OCI-LY1 (cell line): Measurements from ENCODE around the gene MAPKBP1.
A peak's percentile ranks its signal among the peaks of the same experiment; 100 is the strongest.

ENCODE experiments used
- H2AFZ ChIP-seq: fragments of 200-600 bp; sonication (generic), shearing (Covaris generic); 2 replicates; pipeline ENCODE4 v1.6.0; 2014; ENCODE audit warnings: antibody characterized with exemption, mild to moderate bottlenecking, low read length
- H3F3A ChIP-seq: fragments of 200-600 bp; sonication (generic), shearing (Covaris generic); 2 replicates; pipeline ENCODE4 v1.6.0; 2014; ENCODE audit warnings: mild to moderate bottlenecking, antibody characterized with exemption, low read length, moderate library complexity; ENCODE audit not compliant: insufficient read depth
- H3K27ac ChIP-seq: fragments of 200-600 bp; sonication (generic); 2 replicates; pipeline ENCODE4 v1.5.1; 2014; ENCODE audit warnings: low read length, mixed run types, mild to moderate bottlenecking, low read depth; ENCODE audit not compliant: poor library complexity, severe bottlenecking
- H3K27me3 ChIP-seq: fragments of 200-600 bp; sonication (generic); 2 replicates; pipeline ENCODE4 v1.6.0; 2014; ENCODE audit warnings: antibody characterized with exemption, mild to moderate bottlenecking, low read length, moderate library complexity; ENCODE audit not compliant: insufficient read depth
- H3K36me3 ChIP-seq: fragments of 200-600 bp; sonication (generic); 2 replicates; pipeline ENCODE4 v1.6.1; 2014; ENCODE audit warnings: mild to moderate bottlenecking, antibody characterized with exemption, low read length, moderate library complexity, mixed read lengths; ENCODE audit not compliant: insufficient read depth
- H3K4me1 ChIP-seq: fragments of 200-600 bp; sonication (generic); 2 replicates; pipeline ENCODE4 v1.5.1; 2014; ENCODE audit warnings: mild to moderate bottlenecking, low read length, moderate library complexity; ENCODE audit not compliant: insufficient read depth, severe bottlenecking
- H3K4me2 ChIP-seq: fragments of 200-600 bp; sonication (generic), shearing (Covaris generic); 2 replicates; pipeline ENCODE4 v1.6.1; 2014; ENCODE audit warnings: low read length
- H3K4me3 ChIP-seq: fragments of 200-600 bp; sonication (generic); 2 replicates; pipeline ENCODE4 v1.5.1; 2014; ENCODE audit warnings: low read length, low read depth, mild to moderate bottlenecking, mixed read lengths; ENCODE audit not compliant: poor library complexity, severe bottlenecking
- H3K79me2 ChIP-seq: fragments of 200-600 bp; shearing (Covaris generic); 2 replicates; pipeline ENCODE4 v1.6.1; 2016; ENCODE audit warnings: mixed run types, low read length, mixed read lengths; ENCODE audit not compliant: insufficient read depth
- H3K9ac ChIP-seq: fragments of 200-600 bp; sonication (generic), shearing (Covaris generic); 2 replicates; pipeline ENCODE4 v1.6.1; 2014; ENCODE audit warnings: mild to moderate bottlenecking, low read length, mixed read lengths
- H3K9me2 ChIP-seq: fragments of 200-600 bp; sonication (generic), shearing (Covaris generic); 2 replicates; pipeline ENCODE4 v1.6.1; 2014; ENCODE audit warnings: low read depth, mild to moderate bottlenecking, low read length, mixed read lengths
- H3K9me3 ChIP-seq: fragments of 200-600 bp; shearing (Covaris generic); 2 replicates; pipeline ENCODE4 v1.6.1; 2014; ENCODE audit warnings: low read length, mixed read lengths
- H4K20me1 ChIP-seq: fragments of 200-600 bp; sonication (generic), shearing (Covaris generic); 2 replicates; pipeline ENCODE4 v1.6.0; 2016; ENCODE audit warnings: mild to moderate bottlenecking, low read length; ENCODE audit not compliant: insufficient read depth
- CTCF ChIP-seq: fragments of 200-600 bp; sonication (generic), shearing (Covaris generic); IDR thresholded peaks from 2 replicates; pipeline ENCODE4 v1.5.1; 2017; ENCODE audit warnings: mild to moderate bottlenecking, antibody characterized with exemption, low read length, moderate library complexity, mixed read lengths
- EZH2 ChIP-seq: fragments of 200-600 bp; sonication (generic), shearing (Covaris generic); IDR thresholded peaks from 2 replicates; pipeline ENCODE4 v1.8.0; 2017; ENCODE audit warnings: borderline replicate concordance, mixed run types, mild to moderate bottlenecking, antibody characterized with exemption, low read length, moderate library complexity, mixed read lengths

MAPKBP1 gene

GRCh38 chr15:41790756-41791546, 16.7 kb downstream of the MAPKBP1 start:
- Histone ChIP-seq H4K20me1 (no peaks in the 10 kb centered on the region), H3K4me1 (peaks cover 62% of the 10 kb centered on the region), H2AFZ (no peak overlapping the region), H3K36me3 (no peaks in the 10 kb centered on the region), H3K9me2 (no peaks in the 10 kb centered on the region), H3K27ac (peak overlapping the region; percentile 14), H3K9me3 (no peaks in the 10 kb centered on the region), H3K27me3 (no peaks in the 10 kb centered on the region), H3K4me2 (peak overlapping the region; percentile 24; the same call in 1 of the 2 replicates), H3K79me2 (no peaks in the 10 kb centered on the region), H3K4me3 (no peak overlapping the region), H3F3A (no peaks in the 10 kb centered on the region), H3K9ac (no peak overlapping the region)
- TF ChIP-seq EZH2 (no peak), CTCF (no peak)

- TF ChIP-seq CTCF (no peak), EZH2 (no peak)
- no peaks in the 10 kb centered on the region for H3K27me3 ChIP-seq
- peaks cover 68% of the 10 kb centered on the region for H3K4me1 ChIP-seq
- H3K9me3 ChIP-seq = no peaks in the 10 kb centered on the region
- peak overlapping the region; percentile 2 for H3K27ac ChIP-seq
- H3K79me2 ChIP-seq = no peaks in the 10 kb centered on the region
- no peak overlapping the region; the same call in 1 of the 2 replicates for H3K4me2 ChIP-seq
- no peaks in the 10 kb centered on the region for H3F3A ChIP-seq
- H3K9ac ChIP-seq = no peak overlapping the region
- H3K9me2 ChIP-seq = no peaks in the 10 kb centered on the region
- no peak overlapping the region for H2AFZ ChIP-seq
- no peak overlapping the region for H3K4me3 ChIP-seq
- H3K36me3 ChIP-seq = no peaks in the 10 kb centered on the region
- no peaks in the 10 kb centered on the region for H4K20me1 ChIP-seq
Measured at GRCh38 chr15:41791547-41791937, 17.3 kb downstream of the MAPKBP1 start.

DNA sequence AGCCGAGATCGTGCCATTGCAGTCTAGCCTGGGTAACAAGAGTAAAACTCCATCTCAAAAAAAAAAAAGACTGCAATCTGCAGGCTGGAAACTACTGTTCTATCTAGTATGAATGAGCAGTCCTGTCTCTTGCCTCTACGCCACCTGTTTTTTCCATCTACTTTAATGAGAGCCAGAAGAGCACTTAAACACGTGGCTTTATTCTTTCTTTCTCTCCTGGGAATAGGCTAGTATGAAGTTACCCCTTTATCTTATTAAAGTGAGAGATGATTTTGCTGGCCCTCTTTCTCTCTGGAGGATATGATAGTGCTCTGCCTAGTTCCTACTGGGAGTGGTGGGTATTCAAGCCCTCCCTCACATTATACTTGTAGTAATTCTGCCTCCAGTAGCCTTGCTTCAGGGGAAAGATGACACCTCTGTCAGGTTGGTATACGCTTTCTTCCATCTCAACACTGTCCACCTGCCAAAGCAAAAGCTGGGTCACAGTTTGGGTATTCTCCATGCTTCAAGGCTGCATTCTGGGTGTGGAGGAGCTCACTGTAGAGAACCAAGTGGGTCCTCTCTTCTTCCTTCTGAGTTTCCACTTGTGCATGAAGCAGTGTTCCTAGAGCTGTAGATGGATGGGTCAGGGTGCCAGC, 17.8 kb downstream of the MAPKBP1 start:
- Histone ChIP-seq H3K9me2 (no peaks in the 10 kb centered on the region), H4K20me1 (no peaks in the 10 kb centered on the region), H3K36me3 (no peaks in the 10 kb centered on the region), H3K4me3 (no peak overlapping the region), H3K27ac (peak overlapping the region; percentile 27), H3K27me3 (no peaks in the 10 kb centered on the region), H3F3A (no peaks in the 10 kb centered on the region), H3K9me3 (no peaks in the 10 kb centered on the region), H3K79me2 (no peaks in the 10 kb centered on the region), H2AFZ (no peak overlapping the region), H3K9ac (no peak overlapping the region), H3K4me1 (peaks cover 71% of the 10 kb centered on the region), H3K4me2 (no peak overlapping the region)
- TF ChIP-seq EZH2 (no peak), CTCF (no peak)
